Bone marrow (tissue), 2 donors: ENCODE results near the gene POLN.
"Not testable (repeated sequence)": the region's sequence is repeated elsewhere in the genome, so short reads cannot be mapped to it uniquely, and the experiment has no call there.

Experiments
- DNase-seq, 2 donors: peaks; one replicate each; lab custom pipeline; 2025; lab: John Stamatoyannopoulos, UW

Gene POLN

DNA sequence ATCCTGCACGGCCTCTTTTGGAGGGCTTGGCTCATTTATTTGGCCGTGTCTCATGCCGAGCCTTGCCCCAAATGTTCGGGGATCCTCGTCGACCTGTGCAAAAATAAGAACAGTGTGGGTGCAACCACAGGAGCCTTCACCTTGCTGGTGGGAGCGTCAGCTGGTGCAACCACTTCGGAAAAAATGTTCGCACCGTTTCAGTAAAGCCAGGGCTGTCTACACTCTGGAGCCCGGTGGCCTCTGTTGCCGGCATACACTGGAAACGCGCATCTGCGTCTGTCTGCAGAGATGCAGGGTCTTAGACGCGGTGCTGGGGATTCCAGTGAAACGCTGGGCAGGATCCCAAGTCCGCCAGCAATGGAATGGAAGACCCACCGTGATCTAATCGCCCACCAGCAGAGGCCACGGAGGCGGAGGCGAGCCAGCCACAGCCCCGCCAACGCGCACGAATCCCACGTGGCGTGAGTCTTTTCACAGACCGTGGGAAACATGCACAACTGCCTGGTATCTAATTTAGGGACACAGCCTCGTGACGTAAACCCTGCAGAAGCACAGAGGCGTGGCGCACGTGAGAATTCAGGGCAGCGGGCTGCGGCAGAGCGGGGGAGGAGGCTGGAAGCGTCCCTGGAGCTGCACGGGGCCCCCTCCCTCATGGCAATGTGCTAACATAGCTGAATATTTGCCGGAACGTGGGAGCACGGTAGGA lies 33.8 kb upstream of the POLN start:
- DNase-seq = no peak

DNA sequence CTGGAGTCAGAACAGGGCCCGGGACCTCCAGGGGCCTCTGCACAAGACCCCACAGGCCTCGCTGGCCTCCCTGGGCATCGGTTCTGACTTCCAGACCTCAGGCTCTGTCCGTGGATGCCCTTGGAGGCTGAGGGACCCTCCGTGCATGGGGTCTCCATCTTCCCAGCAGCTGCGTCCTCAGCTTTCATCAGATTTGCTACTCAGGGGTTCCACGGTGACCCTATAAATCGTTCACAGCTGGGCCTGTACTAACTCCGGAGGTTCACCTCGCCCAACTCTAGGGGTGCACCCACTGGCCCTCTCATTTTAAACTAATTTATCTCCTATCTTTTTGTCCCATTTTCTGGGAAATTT lies 33.1 kb upstream of the POLN start:
- not testable (repeated sequence) for DNase-seq

DNA sequence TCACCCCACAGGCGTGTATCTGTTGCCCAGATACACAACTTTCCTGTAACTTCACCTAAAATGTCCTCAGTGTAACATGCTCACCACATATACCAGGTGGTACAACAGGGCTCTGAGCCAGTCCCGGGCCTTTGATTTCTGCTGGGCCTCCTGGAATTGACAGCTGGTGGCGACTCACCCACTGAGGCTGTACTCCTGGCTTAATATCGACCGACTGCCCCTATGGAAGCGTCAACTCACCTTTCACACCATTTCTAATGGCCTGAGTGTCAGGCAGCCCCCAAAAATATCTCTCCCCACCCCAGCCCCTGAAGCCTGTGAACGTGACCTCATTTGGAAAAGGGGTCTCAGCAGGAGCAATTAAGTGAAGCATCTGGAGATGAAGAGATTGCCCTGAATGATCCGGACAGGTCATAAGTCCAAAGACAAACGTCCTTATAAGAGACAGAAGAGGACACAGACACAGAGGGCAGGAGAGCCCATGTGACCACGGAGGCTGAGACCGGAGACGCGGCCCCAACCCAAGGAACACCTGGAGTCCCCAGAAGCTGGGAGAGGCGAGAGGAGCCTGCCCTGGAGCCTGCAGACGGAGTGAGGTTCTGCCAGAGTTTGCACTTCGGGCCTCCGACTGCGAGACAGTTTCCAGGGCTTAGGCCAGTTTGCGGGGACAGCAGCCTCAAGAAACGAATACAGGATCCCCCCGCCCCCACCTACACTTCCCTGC lies 32.6 kb upstream of the POLN start:
- no peak for DNase-seq

DNA sequence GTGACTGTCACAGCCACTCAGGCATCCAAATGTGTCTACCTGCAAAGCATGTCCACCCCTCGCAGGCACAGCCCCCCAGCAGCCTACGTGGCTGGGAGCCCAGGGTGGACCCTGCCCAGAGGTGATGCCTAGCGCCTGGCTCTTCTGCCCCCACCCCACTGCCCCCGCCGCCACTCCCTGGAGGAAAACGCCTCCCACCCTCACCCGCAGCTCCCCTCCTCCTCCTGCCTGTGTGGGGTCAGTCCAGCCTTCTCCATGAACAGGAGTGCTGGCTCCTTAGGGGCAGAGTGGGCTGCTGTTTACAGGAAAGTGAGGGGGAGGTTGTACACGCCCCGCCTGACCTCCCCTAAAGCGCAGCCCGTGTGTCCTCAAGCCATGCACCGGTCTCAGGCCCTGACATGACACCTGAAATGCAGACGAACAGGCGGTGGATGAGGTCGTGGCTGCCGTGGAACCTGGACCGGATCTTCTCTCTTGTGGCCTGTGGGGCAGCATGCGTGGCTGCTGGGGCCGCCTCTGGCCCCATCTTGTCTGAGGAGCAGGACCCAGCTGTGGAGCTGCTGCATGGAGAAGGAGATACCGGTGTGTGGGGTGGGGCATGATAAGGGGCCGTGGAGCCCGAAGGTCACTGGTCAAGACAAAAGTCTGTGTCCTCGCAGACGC lies 31.9 kb upstream of the POLN start:
- DNase-seq = no peak

DNA sequence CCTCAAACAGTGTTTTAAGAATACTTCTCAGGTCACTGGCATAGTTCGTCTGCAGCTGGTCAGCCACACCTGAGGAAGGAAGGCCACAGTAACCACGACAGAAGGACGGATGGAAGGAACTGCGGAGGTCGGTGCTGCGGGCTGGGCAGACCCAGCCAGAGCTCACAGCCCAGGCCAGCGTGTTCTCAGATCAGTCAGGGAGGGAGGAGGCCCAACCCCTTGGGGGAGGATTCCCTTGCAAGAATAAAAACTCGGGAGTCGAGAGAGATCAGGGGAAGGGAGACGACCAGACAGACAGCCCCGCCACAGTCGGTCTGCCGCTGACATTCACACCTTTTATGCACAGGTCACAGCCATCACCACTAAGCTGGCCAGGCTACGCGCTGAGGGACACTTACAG lies 31.3 kb upstream of the POLN start:
- no peak for DNase-seq

DNA sequence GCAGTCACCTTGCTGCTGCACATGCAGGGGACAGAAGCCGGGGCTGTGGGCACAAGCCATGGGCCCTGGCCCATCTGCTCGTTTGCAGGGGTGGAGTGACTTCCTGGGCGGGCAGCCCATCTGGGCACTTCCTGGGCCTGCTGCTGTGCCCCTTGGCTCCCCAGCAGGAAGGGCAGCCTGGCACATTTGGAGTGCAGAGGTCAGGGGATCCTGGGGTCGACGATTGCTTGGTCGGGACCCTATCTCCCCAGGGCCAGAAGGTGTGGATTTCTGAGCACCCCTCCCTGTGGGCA lies 30.9 kb upstream of the POLN start:
- DNase-seq = no peak

DNA sequence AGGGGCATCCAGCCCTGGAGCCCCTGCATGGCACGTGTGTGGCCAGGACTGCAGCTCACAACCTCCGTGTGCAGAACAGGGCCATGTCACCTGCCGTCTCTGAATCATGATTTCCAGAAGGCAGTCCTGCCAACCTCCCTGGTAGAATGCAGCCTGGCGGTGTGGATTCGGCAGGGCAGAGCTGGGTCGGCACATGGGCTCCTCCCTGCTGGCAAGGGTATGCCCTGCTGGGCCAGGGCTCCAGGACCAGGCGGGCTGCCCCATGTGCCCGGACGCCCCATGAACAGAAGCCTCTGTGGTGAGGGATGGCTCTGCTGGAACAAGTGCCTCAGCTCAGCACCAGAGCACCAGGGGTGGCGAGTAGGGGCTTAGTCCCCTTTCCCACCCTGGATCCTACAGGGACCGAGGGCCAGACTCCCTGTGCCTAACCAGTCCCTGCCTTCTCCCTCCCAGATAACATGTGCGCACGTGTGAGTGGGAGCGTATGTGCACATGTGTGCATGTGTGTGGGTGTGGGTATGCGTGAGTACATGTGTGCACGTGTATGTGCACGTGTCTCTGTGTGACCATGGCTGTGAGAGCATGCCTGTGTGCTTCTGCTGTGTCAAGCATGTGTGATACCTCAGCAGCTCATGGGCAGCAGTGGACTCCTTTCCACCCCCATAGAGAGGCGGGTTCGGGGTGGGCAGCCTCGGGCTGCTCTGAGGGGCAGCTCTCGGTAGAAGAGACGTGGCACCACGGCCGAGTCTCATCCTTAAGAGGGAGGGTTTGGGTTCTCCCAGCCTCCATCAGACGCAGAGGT lies 30.3 kb upstream of the POLN start:
- DNase-seq = no peak

DNA sequence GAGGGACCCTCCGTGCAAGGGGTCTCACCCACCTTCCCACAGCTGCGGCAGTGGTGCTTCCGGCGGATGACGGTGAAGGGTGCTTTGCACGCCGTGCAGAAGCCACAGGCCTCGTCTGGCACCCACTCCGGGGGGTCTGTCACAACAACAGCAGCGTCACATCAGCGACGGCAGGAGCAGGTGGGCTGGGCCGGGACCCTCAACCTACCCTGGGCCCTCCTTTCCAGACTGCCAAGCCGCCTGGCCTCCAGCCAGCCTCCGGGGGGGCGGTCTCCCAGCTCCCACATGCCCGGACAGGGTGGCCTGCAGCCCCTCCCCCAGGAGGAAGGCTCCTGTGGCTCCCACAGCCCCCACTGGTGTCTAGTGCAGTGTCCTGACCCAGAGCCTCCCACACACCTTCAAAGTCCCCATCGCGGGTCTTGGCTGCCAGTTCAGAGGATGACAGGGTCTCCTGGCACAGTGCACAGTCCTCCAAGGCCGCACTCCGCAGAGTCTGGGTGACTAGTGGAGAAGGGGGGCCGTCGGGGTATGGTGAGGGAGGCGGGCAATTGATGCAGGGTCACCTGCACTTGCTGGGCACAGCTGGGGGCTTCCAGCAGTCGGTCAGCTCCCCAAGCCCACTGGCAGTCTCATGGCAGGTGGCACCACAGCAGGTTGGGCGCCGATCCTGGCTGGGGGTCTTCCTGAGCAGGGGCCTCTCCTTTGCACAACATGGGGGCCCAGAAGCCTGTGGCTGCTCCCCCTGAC lies 29.5 kb upstream of the POLN start:
- no peak for DNase-seq

DNA sequence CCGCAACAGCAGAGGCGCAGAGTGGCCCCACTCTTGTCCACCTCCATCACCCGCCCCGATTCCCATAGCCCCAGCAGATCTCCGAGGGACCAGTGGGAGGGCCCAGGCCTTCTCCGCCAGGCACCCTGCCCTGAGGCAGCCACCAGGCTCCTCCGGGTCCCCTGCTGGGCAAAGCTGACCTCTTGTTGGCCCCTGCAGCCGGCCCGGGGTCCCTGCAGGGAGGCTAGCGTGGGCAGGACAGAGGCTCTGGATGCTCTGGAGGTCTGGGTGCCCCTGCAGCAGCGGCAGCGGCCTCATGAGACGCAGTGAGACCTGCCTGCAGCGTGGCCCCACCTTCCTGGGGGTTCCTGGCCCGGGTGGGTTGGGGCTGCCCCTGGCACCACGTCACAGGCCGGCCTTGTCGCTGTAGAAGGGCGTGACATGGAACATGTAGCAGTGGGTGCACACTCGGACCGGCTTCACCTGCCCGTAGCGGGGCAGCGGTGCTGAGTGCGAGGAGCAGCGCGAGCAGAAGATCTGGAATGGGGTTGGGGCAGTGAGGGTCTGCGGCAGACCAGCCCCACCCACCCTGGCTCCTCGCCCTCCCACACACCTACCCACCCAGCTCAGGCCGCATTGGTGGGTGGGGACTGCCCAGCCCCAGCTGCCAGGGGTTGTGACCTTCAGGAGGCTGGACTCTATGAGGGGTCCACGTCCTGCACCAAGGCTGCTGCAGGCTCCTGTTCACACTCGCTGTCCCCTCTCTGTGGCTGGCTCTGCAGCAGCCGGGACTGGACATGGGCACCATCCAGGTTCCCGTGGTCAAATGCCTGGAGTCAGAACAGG lies 28.6 kb upstream of the POLN start:
- no peak for DNase-seq

DNA sequence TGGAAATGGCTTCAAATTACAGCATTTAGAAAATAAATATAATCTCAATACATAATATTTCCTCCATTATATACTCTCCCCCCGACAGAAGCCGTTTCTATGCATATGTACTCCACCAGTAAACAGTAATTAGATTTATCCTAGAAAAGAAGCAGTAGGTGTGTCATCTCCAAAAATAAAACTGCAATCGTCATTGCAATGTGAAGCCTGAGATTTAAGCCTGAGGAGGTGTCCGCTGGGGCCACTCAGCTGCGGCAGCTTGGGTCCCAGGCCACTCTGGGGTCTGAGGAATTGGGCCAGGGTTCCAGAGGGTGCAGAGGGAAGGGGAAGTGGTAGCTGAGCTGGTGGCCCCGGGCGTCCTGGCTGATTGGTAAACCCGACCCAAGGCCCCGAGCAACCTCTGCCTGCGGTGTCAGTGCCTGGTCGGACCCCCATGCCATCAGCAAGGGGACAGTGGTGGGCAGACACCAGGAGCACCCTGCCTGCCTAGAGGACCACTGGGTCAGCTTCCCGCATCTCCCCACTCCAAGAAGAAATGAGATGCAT lies 27.8 kb upstream of the POLN start:
- DNase-seq = no peak

DNA sequence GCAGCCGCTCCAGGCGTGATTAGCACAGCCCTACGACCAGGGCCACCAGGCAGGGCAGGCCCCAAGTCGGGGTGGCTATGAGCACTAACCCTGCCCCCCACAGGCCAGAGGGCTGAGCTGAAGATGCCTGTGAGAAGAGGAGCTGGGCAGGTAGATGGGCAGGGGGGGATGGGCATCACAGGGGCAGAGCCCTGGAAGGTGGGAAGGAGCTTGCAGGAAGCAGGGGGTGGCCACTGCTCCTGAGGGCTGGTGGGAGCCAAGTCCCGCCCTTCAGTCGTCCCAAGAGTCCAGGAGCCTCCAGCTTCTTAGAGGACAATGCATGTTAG lies 27.2 kb upstream of the POLN start:
- no peak for DNase-seq

DNA sequence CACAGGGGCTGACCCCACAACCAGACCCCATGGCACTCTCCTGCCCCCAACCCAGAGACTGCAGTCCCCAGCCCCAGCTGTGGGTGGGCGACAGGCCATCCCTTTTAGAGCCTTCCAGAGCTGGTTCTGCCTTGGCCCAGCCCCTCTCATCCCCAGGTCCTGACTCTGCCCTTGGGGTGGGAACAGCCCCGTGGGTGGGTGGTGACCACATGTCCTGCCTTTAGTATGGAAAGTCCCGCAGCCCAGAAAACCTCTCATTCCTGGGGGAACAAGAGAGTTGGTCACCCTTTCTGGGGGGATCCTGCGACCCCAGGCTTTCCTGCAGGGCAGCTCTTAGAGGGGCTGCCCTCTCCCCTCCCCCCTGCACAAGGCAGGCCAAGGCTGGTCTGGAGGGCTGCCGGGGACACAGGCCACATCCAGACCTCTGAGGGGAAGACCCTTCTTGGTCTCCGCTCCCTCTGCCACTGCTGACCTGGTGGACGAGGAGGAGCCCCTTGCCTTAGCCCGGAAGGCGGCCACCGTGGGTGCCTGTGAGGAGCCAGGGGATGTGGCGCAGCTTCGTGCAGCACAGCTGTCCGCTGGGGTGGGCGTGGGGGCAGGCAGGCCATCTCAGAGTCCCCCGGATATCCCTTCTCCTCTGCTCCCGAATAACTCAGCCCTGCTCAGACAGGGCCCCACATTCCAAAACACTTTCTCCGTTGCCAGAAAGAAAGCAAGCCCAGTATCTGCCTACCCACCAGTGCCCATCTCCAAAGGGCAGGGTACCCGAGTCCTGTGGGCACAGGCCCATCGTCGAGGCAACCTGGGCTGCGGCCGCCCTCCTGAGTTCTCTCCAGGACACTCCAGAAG lies 26.7 kb upstream of the POLN start:
- DNase-seq = no peak

DNA sequence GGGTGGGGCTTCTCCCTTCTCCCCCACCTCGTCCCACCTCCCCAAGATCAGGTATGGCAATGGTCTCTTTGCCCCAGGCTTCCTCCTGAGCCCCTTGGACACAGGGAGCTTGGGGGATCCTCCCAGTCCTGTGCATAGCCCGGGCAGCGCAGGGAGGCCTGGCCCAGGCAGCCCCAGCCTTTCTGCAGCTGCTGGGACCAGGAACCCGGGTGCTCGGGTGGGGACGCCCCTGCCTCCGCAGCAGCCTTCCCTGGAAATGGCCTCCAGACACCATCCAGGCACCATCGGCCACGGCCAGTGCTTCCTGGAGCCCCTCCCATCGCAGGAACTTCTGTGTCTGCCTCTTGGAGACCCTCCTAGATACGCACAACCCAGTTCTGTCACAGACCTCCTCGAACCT lies 25.9 kb upstream of the POLN start:
- no peak for DNase-seq

DNA sequence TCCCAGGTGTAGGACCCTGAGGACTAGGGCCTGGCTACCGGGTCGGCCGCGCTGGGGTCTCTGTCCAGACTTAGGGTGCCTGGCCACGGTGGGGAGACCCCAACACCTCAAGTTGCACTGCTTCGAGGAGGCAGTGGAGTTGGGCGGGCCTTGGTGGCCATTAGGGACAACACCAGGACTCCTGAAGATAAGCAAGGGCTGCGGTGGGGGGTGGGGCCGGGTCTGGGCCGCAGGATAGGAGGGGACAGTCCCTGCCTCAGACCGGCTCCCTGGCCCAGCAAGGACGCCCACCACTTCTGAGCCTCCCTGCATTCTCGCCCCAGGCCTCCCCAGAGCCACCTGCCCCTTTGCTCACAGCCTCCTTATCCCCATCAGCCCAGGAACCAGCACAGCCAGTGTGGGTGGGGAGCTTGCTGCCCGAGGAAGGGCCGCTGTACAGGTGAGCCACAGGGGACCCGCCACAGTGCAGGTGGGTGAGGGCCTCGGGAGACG lies 25.4 kb upstream of the POLN start:
- no peak for DNase-seq

DNA sequence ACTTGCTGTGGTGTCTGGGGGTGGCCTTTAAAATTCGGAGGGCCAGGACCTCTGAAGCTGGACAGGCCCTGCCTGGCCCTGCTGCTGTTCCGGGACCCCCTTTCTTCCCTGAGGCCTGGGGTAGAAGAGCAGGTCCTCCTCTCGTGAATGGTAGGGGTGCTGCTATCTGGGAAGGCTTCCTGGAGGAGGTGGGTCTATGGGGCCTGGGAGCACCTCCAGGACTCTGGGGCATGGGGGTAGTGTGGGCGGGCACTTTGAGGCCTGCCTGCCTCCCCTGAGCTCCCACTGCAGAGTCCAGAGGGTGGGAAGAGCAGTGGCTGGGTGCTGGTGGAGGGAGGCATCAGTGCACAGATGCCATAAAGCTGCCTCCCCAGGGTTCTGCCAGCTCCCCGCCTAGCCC lies 24.9 kb upstream of the POLN start:
- DNase-seq = no peak

DNA sequence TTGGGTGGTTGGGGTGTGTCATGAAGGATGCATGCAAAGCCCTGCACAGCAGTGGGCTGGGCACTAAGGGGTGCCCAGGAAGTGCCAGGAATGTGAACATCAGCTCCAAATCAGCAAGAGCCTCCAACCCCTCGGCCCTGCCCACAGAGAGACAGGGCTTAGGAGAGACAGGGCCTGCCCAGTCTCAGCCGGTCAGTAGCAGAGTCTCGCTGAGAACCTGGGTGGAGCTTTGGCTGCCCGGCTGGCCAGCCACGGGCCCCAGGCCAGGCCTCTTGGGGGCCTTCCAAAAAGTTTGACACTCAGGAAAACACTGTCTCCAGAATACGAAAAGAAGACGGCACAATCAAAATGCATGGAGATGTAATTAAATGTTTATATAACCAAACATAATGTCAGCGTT lies 24.3 kb upstream of the POLN start:
- no peak for DNase-seq

DNA sequence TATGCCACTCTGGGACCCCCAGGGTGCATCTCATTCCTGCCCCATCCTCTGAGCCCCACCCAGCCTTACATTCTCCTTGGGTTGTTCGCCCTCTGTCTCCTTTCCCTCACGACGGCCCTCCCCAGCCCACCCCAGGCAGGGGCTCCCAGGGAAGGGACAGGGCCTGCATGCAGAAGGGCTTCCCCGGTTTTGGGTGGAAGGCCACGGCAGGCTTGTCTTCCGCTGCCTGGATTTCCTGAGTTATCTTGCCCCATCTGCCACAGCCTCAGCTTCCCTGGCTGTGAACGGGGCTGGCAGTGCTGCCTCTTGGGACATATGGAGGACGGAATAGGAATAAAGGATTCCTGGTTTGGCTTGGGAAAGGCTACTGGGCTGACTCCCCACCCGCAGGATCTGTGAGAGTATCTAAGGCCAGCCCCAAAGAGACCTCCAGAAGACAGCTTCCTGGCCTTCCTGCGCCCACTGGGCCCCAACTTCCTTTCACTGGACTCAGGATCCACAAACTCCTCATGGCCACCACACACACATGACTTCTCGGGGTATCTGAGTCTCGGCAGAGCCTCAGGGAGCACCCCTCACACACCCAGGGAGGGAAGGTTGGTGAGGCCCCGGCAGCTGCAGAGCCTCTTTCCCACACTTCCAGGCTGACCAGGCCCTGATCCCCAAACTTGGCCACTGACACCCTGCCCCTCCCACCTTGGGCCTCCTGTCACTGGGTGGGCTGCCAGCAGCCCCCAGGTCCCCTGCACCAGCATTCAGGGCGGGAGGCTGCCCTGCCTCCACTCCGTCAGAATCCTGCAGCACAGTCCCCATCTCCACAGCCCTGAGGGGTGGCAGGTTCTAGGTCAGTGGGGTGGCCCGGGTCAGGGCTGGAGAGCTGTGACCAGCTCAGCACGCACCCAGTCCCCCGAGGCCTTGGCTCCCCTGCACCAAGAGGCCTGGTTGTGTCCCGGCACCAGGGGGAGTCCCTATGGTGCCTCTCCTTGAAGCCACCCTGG lies 23.5 kb upstream of the POLN start:
- no peak for DNase-seq

DNA sequence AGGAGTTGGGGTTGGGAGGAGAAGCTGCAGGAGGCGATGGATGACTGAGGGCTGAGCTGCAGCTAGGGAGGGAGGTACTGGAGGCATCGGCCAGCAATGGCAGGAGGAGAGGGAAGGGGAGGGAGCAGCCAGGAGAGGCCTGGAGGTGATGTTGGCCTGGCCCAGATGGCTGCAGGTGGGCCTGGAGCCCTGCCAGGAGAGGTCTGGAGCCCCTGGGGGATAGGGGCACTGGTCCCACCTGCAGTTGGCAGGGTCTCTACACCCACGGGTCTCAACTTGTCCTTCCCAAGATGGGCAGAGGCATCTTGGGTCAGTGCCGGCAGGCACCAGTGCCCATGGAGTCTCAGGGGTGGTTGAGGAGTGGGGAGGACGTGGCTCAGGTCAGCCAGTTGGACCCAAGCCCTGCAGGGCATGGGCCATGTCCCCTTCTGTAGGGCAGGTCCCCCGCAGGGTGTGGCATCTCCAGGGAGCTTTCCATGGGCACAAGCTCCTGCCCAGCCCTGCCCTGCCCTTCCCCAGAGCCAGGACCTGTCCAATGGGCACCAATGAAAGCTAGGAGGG lies 22.6 kb upstream of the POLN start:
- DNase-seq = no peak
